GM19452 (cell line): ENCODE measurements around the gene OR52E5.

Source experiments
- ATAC-seq: cut with Tn5 transposase; IDR thresholded peaks from one replicate; pipeline ENCODE4 v1.9.1; 2021; ENCODE audit not compliant: unreplicated experiment

Gene OR52E5

DNA sequence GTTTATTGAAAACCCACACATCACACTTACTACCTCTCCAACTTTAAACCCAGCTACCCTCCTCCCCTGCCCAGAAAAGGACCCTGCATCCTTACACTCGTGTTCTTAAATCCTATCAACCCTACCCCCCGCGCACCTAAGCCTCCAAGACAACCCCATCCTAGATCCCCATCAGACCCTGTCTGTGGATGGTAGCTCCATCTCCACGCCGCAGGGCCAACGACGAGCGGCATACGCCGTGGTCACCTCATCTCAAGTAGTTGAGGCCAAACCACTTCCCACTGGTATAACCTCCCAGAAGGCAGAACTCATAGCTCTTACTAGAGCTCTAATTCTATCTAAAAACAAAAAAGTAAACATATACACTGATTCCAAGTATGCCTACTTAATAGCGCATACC, 39.7 kb downstream of the OR52E5 start:
- no peak for ATAC-seq

DNA sequence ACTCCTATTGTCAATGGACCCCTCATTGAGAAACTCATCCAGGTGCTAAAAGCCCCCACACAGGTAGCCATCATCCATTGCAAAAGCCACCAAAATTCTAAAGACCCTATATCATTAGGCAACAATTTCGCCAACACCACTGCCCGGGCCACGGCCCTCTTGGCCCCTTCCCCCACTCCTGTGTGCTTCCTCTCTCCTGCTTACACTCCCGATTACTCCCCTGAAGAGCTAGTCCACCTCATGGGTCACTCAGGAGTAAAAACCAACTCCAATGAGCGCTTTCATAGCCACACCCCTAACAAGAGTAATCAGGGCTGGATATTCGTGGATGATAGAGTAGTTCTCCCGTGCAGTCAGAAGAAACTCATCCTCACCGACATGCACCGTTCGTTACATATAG, 40.1 kb downstream of the OR52E5 start:
- no peak for ATAC-seq

DNA sequence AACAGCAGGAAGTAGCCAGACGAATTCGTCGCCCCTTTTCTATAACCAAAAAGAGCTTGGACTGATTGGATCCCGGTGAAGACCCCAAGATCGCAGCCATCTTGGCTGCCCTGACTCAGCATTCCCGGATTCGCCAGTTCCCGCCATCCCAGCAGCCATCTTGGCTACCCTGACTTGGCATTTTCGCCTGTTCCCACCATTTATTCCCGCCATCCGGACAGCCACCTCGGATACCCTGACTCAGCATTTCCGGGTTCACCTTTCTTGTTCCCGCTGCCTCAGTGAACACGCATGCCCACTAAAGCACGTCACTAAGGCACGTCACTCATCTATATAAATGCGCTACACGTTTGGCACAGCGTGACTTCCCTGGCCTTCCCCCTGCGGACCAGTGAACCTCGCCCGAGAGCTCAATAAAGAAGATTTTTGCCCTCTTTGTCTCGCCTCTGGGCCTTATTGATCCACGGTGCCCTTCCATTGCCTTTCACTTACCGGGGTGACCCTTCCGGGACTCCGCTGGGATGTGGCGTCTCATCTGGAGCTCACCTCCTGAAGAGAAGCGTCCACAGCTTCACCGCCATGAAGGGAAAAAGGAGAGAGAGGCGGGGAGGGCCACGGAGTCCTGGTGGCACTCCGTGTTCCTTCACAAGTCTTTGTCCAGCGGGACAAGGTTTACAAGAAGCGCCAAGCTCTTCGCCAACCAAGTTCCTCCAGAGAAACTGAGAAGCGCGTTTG, 45.0 kb downstream of the OR52E5 start:
- no peak for ATAC-seq

DNA sequence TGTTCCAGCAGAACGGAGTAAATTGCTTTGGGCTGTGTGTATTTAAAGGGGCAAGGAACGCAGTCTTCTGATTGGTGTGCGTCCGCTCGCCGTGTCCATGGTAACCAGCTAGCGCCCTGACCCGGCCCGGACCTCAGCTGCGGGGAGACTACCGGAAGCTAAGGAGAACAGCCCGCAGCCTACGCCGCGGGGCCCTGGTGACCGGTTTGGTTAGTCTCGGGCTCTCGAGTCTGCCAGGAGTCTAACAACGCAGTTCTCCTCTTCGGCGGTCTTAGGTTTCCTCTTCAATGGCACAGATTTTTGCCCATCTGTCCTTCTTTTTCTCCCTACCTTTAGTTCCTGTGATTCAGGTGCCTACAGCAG, 45.6 kb downstream of the OR52E5 start:
- ATAC-seq: no peak

DNA sequence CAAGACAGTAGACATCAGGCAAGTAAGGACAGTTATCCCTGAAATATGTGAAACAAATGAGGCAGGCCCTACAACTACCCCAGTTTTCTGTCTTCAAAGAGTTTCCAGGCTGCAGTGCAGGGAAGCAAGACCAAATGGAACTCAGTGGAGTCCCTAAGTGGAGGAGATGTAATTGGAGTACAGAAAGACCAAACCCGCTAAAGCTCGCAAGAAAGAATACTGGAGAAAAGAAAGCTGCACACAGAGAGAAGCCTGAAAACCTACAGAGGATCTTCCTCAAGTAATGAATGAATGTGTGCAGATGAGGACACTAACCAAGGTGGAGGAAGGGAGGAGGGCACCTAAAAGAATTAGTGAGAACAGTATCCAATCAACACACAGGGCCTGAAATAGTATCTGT, 47.7 kb downstream of the OR52E5 start:
- no peak for ATAC-seq

DNA sequence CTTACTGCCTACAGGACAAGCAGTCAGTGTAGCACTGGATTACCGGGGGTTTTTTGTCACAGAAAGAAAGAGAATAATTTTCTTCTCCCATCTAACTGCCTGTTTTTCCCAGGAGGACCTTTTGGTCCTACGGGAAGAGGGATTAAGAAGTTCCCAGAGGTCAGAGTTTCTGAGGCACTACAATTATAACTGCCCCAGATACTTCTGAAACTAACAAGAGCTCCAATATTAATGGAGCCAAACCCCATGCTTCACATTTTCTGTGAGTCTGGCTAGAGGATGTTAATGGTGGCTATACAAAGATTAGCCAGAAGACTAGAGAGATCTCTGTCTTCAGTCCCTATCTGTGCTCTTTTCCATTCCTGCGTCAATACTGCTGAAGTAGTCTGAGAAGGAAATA, 48.9 kb downstream of the OR52E5 start, which contains the start of gene OR56A3:
Gene OR56A3, plus strand, starts transcription at position 301 of the 400 bp plus-strand sequence. CDS start 5,096 bp downstream, outside the sequence.
- ATAC-seq: no peak
